GM23338 (cell line): Measurements from ENCODE around the gene SLC7A4. TPM values are rescaled to one million over a fixed set of nuclear protein-coding genes. Genes with fewer than 3 reads are reported as not detected.

ENCODE experiments used
- ATAC-seq: fragments of 200-7000 bp; cut with Tn5 transposase; 3 replicates; pipeline ENCODE4 v1.9.1; 2020
- DNase-seq: peaks from one replicate; pipeline ENCODE4 v3.0.0-alpha.2; 2015; ENCODE audit warnings: low spot score
- H2AFZ ChIP-seq: fragments of 200-600 bp; sonication (generic); 2 replicates; pipeline ENCODE4 v1.8.0; 2016; ENCODE audit warnings: antibody characterized with exemption, mild to moderate bottlenecking, moderate library complexity
- H3F3A ChIP-seq: fragments of 200-600 bp; sonication (generic); replicated peaks from 2 replicates; pipeline ENCODE4 v1.8.0; 2017; ENCODE audit warnings: antibody characterized with exemption, mixed run types, low read depth
- H3K27ac ChIP-seq: fragments of 200-600 bp; sonication (generic); 2 replicates; pipeline ENCODE4 v1.6.1; 2016; ENCODE audit warnings: low read depth
- H3K27me3 ChIP-seq: fragments of 200-600 bp; sonication (generic); 2 replicates; pipeline ENCODE4 v1.8.0; 2016; ENCODE audit warnings: mild to moderate bottlenecking, mixed run types, moderate library complexity; ENCODE audit not compliant: insufficient read depth
- H3K36me3 ChIP-seq: fragments of 200-600 bp; sonication (generic); 2 replicates; pipeline ENCODE4 v1.8.0; 2016; ENCODE audit warnings: mild to moderate bottlenecking; ENCODE audit not compliant: insufficient read depth
- H3K4me1 ChIP-seq: fragments of 200-600 bp; sonication (generic); 2 replicates; pipeline ENCODE4 v1.8.0; 2016; ENCODE audit warnings: mild to moderate bottlenecking, moderate library complexity; ENCODE audit not compliant: insufficient read depth
- H3K4me2 ChIP-seq: fragments of 200-600 bp; sonication (generic); 2 replicates; pipeline ENCODE4 v1.7.1; 2017; ENCODE audit warnings: mixed run types
- H3K4me3 ChIP-seq: fragments of 200-600 bp; sonication (generic); 2 replicates; pipeline ENCODE4 v1.6.1; 2016; ENCODE audit warnings: mixed run types
- H3K79me2 ChIP-seq: fragments of 200-600 bp; sonication (generic); replicated peaks from 2 replicates; pipeline ENCODE4 v1.8.0; 2017; ENCODE audit warnings: mild to moderate bottlenecking; ENCODE audit not compliant: insufficient read depth
- H3K9me2 ChIP-seq: fragments of 200-600 bp; sonication (generic); 2 replicates; pipeline ENCODE4 v1.8.0; 2017; ENCODE audit not compliant: insufficient read depth
- H4K20me1 ChIP-seq: fragments of 200-600 bp; sonication (generic); replicated peaks from 2 replicates; pipeline ENCODE4 v1.8.0; 2017; ENCODE audit warnings: mild to moderate bottlenecking; ENCODE audit not compliant: insufficient read depth
- H3K27ac Mint-ChIP-seq: 2 replicates; pipeline ENCODE4 v1.8.0; 2020; ENCODE audit warnings: inconsistent platforms, mild to moderate bottlenecking, moderate library complexity, mixed read lengths
- H3K27me3 Mint-ChIP-seq: 3 replicates; pipeline ENCODE4 v1.8.0; 2022; ENCODE audit warnings: low read depth, mild to moderate bottlenecking, moderate library complexity, mixed read lengths, inconsistent platforms; ENCODE audit not compliant: insufficient read depth, poor library complexity
- H3K36me3 Mint-ChIP-seq: 3 replicates; pipeline ENCODE4 v1.8.0; 2021; ENCODE audit warnings: low read depth, mild to moderate bottlenecking, inconsistent platforms, moderate library complexity, mixed read lengths
- H3K4me1 Mint-ChIP-seq: 3 replicates; pipeline ENCODE4 v1.8.0; 2020; ENCODE audit warnings: mild to moderate bottlenecking, inconsistent platforms, mixed read lengths
- H3K4me3 Mint-ChIP-seq: 3 replicates; pipeline ENCODE4 v1.8.0; 2021; ENCODE audit warnings: moderate library complexity, mild to moderate bottlenecking, inconsistent platforms, mixed read lengths
- H3K9me3 Mint-ChIP-seq: 3 replicates; pipeline ENCODE4 v1.8.0; 2020; ENCODE audit warnings: moderate library complexity, mild to moderate bottlenecking, inconsistent platforms, mixed read lengths
- CREB1 ChIP-seq: fragments of 250-450 bp; sonication (Bioruptor Pico); IDR thresholded peaks from 2 replicates; pipeline ENCODE4 v1.5.0; 2020; ENCODE audit warnings: low read depth, mild to moderate bottlenecking, moderate library complexity
- CTCF ChIP-seq, 2 experiments: fragments of 200-600 bp in 1 of 2; sonication (generic) in 1 of 2; conservative IDR thresholded peaks; 2 replicates each; pipeline versions ENCODE4 v1.5.1 to v1.6.1; 2016 to 2017; ENCODE audit warnings: antibody characterized with exemption in 2 of 2, low read depth in 2 of 2, mild to moderate bottlenecking in 2 of 2, moderate library complexity in 1 of 2
- ETS1 ChIP-seq: IDR thresholded peaks from 2 replicates; pipeline ENCODE4 v1.6.1; 2016; ENCODE audit warnings: antibody characterized with exemption
- EZH2 ChIP-seq: fragments of 200-600 bp; sonication (generic); IDR thresholded peaks from one replicate; pipeline ENCODE4 v1.8.0; 2017; ENCODE audit warnings: antibody characterized with exemption, mild to moderate bottlenecking, low read depth; ENCODE audit not compliant: unreplicated experiment
- EZH2phosphoT487 ChIP-seq: fragments of 200-600 bp; sonication (generic); IDR thresholded peaks from one replicate; pipeline ENCODE4 v1.8.1; 2018; ENCODE audit warnings: antibody characterized with exemption; ENCODE audit not compliant: unreplicated experiment
- JUNB ChIP-seq: IDR thresholded peaks from one replicate; pipeline ENCODE4 v1.6.1; 2016; ENCODE audit warnings: antibody characterized with exemption; ENCODE audit not compliant: unreplicated experiment
- NANOG ChIP-seq: IDR thresholded peaks from 2 replicates; pipeline ENCODE4 v1.6.1; 2016; ENCODE audit warnings: antibody characterized with exemption, borderline replicate concordance
- POLR2AphosphoS5 ChIP-seq: IDR thresholded peaks from 2 replicates; pipeline ENCODE4 v1.6.1; 2016; ENCODE audit warnings: antibody characterized with exemption, low read depth
- REST ChIP-seq: IDR thresholded peaks from one replicate; pipeline ENCODE4 v1.6.1; 2018; ENCODE audit warnings: antibody characterized with exemption; ENCODE audit not compliant: unreplicated experiment
- STAT1 ChIP-seq: IDR thresholded peaks from one replicate; pipeline ENCODE4 v1.6.1; 2016; ENCODE audit warnings: antibody characterized with exemption; ENCODE audit not compliant: unreplicated experiment
- ZNF114 ChIP-seq: fragments of 250-450 bp; sonication (Bioruptor Pico); IDR thresholded peaks from 2 replicates; pipeline ENCODE4 v1.5.0; 2020; ENCODE audit warnings: mild to moderate bottlenecking, moderate library complexity
- ZNF331 ChIP-seq: fragments of 250-450 bp; sonication (Bioruptor Pico); IDR thresholded peaks from 2 replicates; pipeline ENCODE4 v1.5.0; 2020; ENCODE audit warnings: low read depth, mild to moderate bottlenecking, moderate library complexity
- ZNF462 ChIP-seq: fragments of 250-450 bp; sonication (Bioruptor Pico); IDR thresholded peaks from 2 replicates; pipeline ENCODE4 v1.5.0; 2020; ENCODE audit warnings: mild to moderate bottlenecking, moderate library complexity
- polyA plus RNA-seq: library from polyadenylated mRNA; unstranded; fragments of >200 nt; fragmentation: Nextera tagmentation; extraction: Ambion mirVana; gene quantifications from 2 replicates; pipeline ENCODE4 v1.2.1, GENCODE V29; 2016
- total RNA-seq: library from RNA; depleted of rRNA; stranded (reverse); fragments of >200 nt; shearing (Covaris generic); gene quantifications from 2 replicates; pipeline ENCODE4 v1.2.3, GENCODE V29; 2014

Gene SLC7A4
- total and polyA plus RNA-seq, 2 experiments from 2014 or later = 0.07 to 0.44 TPM

GRCh38 chr22:21014726-21015465 lies 17.5 kb downstream of the SLC7A4 start, which contains the start of gene P2RX6:
P2RX6 (plus strand) TSS chr22:21015165; CDS start chr22:21015175, 10 bp downstream.
- peak; percentile 4 for ATAC-seq
- H3K9me3 Mint-ChIP-seq = peaks cover 2% of the 10 kb centered on the region; the same call in 1 of the 3 replicates
- Histone ChIP-seq H2AFZ (peak within 1 kb of the TSS; percentile 94; the same call in 1 of the 2 replicates), H3K79me2 (no peaks in the 10 kb centered on the region), H3K9me2 (no peaks in the 10 kb centered on the region), H3K27ac (no peak within 1 kb of the TSS), H3K27me3 (no peaks in the 10 kb centered on the region), H3K36me3 (no peaks in the 10 kb centered on the region), H4K20me1 (no peaks in the 10 kb centered on the region), H3K4me2 (peak within 1 kb of the TSS; percentile 91), H3K4me3 (peak within 1 kb of the TSS; percentile 78), H3F3A (no peaks in the 10 kb centered on the region), H3K4me1 (peaks cover 15% of the 10 kb centered on the region)
- peak within 1 kb of the TSS; percentile 87 for H3K4me3 Mint-ChIP-seq
- TF ChIP-seq EZH2phosphoT487 (no peak), ETS1 (no peak), REST (no peak), POLR2AphosphoS5 (no peak), NANOG (no peak), CREB1 (no peak), ZNF114 (CRISPR knock-in tag) (no peak), ZNF462 (CRISPR knock-in tag) (no peak), EZH2 (no peak), ZNF331 (CRISPR knock-in tag) (no peak), STAT1 (no peak), JUNB (no peak), CTCF (conservative IDR thresholded peaks at IDR 0.05; ENCODE audit: low read depth in 2 of 2) (no peak)
- peak within 1 kb of the TSS; percentile 87; the same call in 1 of the 2 replicates for H3K27ac Mint-ChIP-seq
- H3K27me3 Mint-ChIP-seq = peaks cover 25% of the 10 kb centered on the region
- H3K4me1 Mint-ChIP-seq = peaks cover 33% of the 10 kb centered on the region
- H3K36me3 Mint-ChIP-seq = no peaks in the 10 kb centered on the region
- DNase-seq = peak; percentile 25
